Neural cell (in vitro differentiated cells): Measurements from ENCODE around the gene NFASC.

Source experiments
- CTCF ChIP-seq: fragments of 450-650 bp; IDR thresholded peaks from 2 replicates; pipeline ENCODE4 v1.5.1; 2014; ENCODE audit warnings: antibody characterized with exemption, mild to moderate bottlenecking, moderate library complexity; ENCODE audit not compliant: poor library complexity, severe bottlenecking
- EP300 ChIP-seq: fragments of 450-650 bp; conservative IDR thresholded peaks from 2 replicates; pipeline ENCODE4 v1.6.1; 2014; ENCODE audit warnings: antibody characterized with exemption, mild to moderate bottlenecking, moderate library complexity; ENCODE audit not compliant: poor library complexity, severe bottlenecking
- EZH2 ChIP-seq: fragments of 200-600, 300-800 bp; shearing (Covaris generic), sonication (generic); IDR thresholded peaks from 2 replicates; pipeline ENCODE4 v1.6.1; 2014; ENCODE audit warnings: antibody characterized with exemption, low read length, borderline replicate concordance, mild to moderate bottlenecking; ENCODE audit not compliant: insufficient read depth, poor library complexity, severe bottlenecking
- POLR2AphosphoS5 ChIP-seq: IDR thresholded peaks from 2 replicates; pipeline ENCODE4 v1.6.1; 2012
- REST ChIP-seq: IDR thresholded peaks from 2 replicates; pipeline ENCODE4 v1.6.1; 2012; ENCODE audit warnings: borderline replicate concordance

GRCh38 chr1:205017766-205018165 is 147.1 kb downstream of the NFASC start:
- TF ChIP-seq REST: no peak
- no peak for TF ChIP-seq CTCF
- TF ChIP-seq EZH2: no peak
- no peak for TF ChIP-seq EP300
- TF ChIP-seq POLR2AphosphoS5: no peak
